ENCODE data around the gene HLA-DOA. TPM values are rescaled to one million over a fixed set of nuclear protein-coding genes. Genes with fewer than 3 reads are reported as not detected.

Gene HLA-DOA
- total and polyA plus RNA-seq, 2 of the 8 experiments (the other 6 are each of a cell fraction or from before 2014, with no cell fraction given), result 23.7 to 89.0 TPM

GRCh38 chr6:32968867-32969684, 40.3 kb downstream of the HLA-DOA start (continued):
- TF ChIP-seq TEAD4 (IDR thresholded peaks at IDR 0.05; ENCODE audit: low read depth, low read length), result no peak
- no peak for TF ChIP-seq TAF7 (optimal IDR thresholded peaks at IDR 0.05; ENCODE audit: borderline replicate concordance, low read depth, low read length)
- TF ChIP-seq KDM1A (IDR thresholded peaks at IDR 0.05; ENCODE audit: borderline replicate concordance, low read length), result no peak
- no peak for TF ChIP-seq FOSL1 (IDR thresholded peaks at IDR 0.05; ENCODE audit: insufficient read depth, low read depth, low read length)
- no peak for TF ChIP-seq SRF (IDR thresholded peaks at IDR 0.05; ENCODE audit: low read depth, low read length)
- no peak; a peak in 2 of 4 replicates for TF ChIP-seq HDAC2 (IDR thresholded peaks at IDR 0.05; ENCODE audit: borderline replicate concordance in 1 of 2, low read depth in 2 of 2, low read length in 2 of 2)
- no peak for TF ChIP-seq SAP30 (IDR thresholded peaks at IDR 0.05; ENCODE audit: insufficient read depth, insufficient replicate concordance, low read length)
- TF ChIP-seq GABPA (IDR thresholded peaks at IDR 0.05; ENCODE audit: borderline replicate concordance, insufficient read depth, low read length), result no peak
- TF ChIP-seq POU5F1 (IDR thresholded peaks at IDR 0.05; ENCODE audit: low read depth, low read length), result no peak
- TF ChIP-seq CTCF (IDR thresholded peaks at IDR 0.05; ENCODE audit: control extremely low read depth in 1 of 3, insufficient read depth in 1 of 3, low read depth in 1 of 3, low read length in 3 of 3), result no peak
- TF ChIP-seq RBBP5 (IDR thresholded peaks at IDR 0.05; ENCODE audit: borderline replicate concordance, low read depth, low read length), result no peak
- no peak for TF ChIP-seq KDM4A (IDR thresholded peaks at IDR 0.05; ENCODE audit: low read depth, low read length, severe bottlenecking)
- no peak for TF ChIP-seq E2F6 (IDR thresholded peaks at IDR 0.05)
- no peak for TF ChIP-seq ZNF274 (IDR thresholded peaks at IDR 0.05; ENCODE audit: borderline replicate concordance, extremely low read depth, low read length)
- 0 out of 2 replicates have a peak, but pooled peaks have one; percentile 15 for TF ChIP-seq YY1 (IDR thresholded peaks at IDR 0.05; ENCODE audit: low read depth, low read length)
- TF ChIP-seq NANOG (IDR thresholded peaks at IDR 0.05; ENCODE audit: insufficient read depth, low read depth, low read length, poor library complexity, severe bottlenecking), result no peak
- peak in 1 of 2 experiments; percentile 66; a peak in 1 of 3 replicates for TF ChIP-seq EP300 (IDR thresholded peaks at IDR 0.05; ENCODE audit: borderline replicate concordance in 1 of 2, low read depth in 2 of 2, low read length in 2 of 2)
- peak; percentile 97 for TF ChIP-seq POLR2AphosphoS5 (IDR thresholded peaks at IDR 0.05; ENCODE audit: low read depth, low read length)

Measured in H1 (cell line).